GOT3 (cell line): ENCODE data around the gene PEX5.
"Not testable (repeated sequence)": the region's sequence is repeated elsewhere in the genome, so short reads cannot be mapped to it uniquely, and the experiment has no call there.

Experiments used
- DNase-seq: peaks from one replicate; lab custom pipeline; 2025; ENCODE audit warnings: mixed read lengths; lab: John Stamatoyannopoulos, UW

The PEX5 gene

GRCh38 chr12:7213745-7214144 is 24.3 kb downstream of the PEX5 start:
- DNase-seq, result not testable (repeated sequence)

GRCh38 chr12:7217475-7218069 is 28.1 kb downstream of the PEX5 start:
- no peak for DNase-seq

- DNase-seq, result no peak
Observed at GRCh38 chr12:7219599-7220243, 30.2 kb downstream of the PEX5 start.

- DNase-seq, result no peak
Observed at GRCh38 chr12:7221486-7221885, 32.0 kb downstream of the PEX5 start.

GRCh38 chr12:7229741-7230140 is 40.3 kb downstream of the PEX5 start:
- no peak for DNase-seq

GRCh38 chr12:7241404-7242005 is 52.0 kb downstream of the PEX5 start:
- DNase-seq, result no peak

- no peak for DNase-seq
Observed at GRCh38 chr12:7242176-7243101, 53.0 kb downstream of the PEX5 start.

- DNase-seq, result not testable (repeated sequence)
Observed at GRCh38 chr12:7251328-7251996, 62.0 kb downstream of the PEX5 start.

- DNase-seq, result no peak
Observed at GRCh38 chr12:7259060-7259459, 69.6 kb downstream of the PEX5 start.
